CD4-positive, alpha-beta T cell (primary cell): ENCODE data around the gene PNLIPRP2. TPM values are rescaled to one million over a fixed set of nuclear protein-coding genes. Genes with fewer than 3 reads are reported as not detected.

ENCODE experiments used
- ATAC-seq: fragments of 200-7000 bp; cut with Tn5 transposase; one replicate; pipeline ENCODE4 v1.10.0; 2022; ENCODE audit warnings: mild to moderate bottlenecking; ENCODE audit not compliant: poor library complexity
- CTCF ChIA-PET: fragments of 350-600 bp; sonication (Branson Sonifier 250); formaldehyde crosslinking; loops from one replicate; lab custom pipeline; 2021; ENCODE audit warnings: antibody characterized with exemption, inconsistent platforms; lab: Charles Lee
- POLR2A ChIA-PET: fragments of 350-600 bp; sonication (Branson Sonifier 250); formaldehyde crosslinking; loops from one replicate; lab custom pipeline; 2021; ENCODE audit warnings: antibody characterized with exemption, inconsistent platforms; lab: Charles Lee
- DNase-seq, 14 experiments: peaks; one replicate each; pipeline ENCODE4 v3.0.0-alpha.2; 2013 to 2020; ENCODE audit warnings: mixed read lengths in 2 of 14
- H3K27ac ChIP-seq, 2 donors: one replicate each; pipeline versions ENCODE4 v1.5.1 to v1.7.0; 2013; ENCODE audit warnings: low read length in 2 of 2, low read depth in 1 of 2, mild to moderate bottlenecking in 1 of 2
- H3K27me3 ChIP-seq, 2 experiments: 1 replicate in 1 of 2; 2 replicates in 1 of 2; pipeline versions ENCODE4 v1.6.1 to v1.7.0; 2013; ENCODE audit warnings: low read length in 2 of 2, control low read depth in 1 of 2, mild to moderate bottlenecking in 1 of 2, moderate library complexity in 1 of 2; ENCODE audit not compliant: insufficient read depth in 2 of 2, control insufficient read depth in 1 of 2
- H3K36me3 ChIP-seq: one replicate; pipeline ENCODE4 v1.6.1; 2013; ENCODE audit warnings: low read length, control low read depth; ENCODE audit not compliant: insufficient read depth
- H3K4me1 ChIP-seq: one replicate; pipeline ENCODE4 v1.6.1; 2013; ENCODE audit warnings: low read length, control low read depth; ENCODE audit not compliant: insufficient read depth
- H3K4me3 ChIP-seq: one replicate; pipeline ENCODE4 v1.5.1; 2013; ENCODE audit warnings: mild to moderate bottlenecking, low read length, moderate library complexity
- H3K9me3 ChIP-seq, 2 experiments: 1 replicate in 1 of 2; 2 replicates in 1 of 2; pipeline versions ENCODE4 v1.6.1 to v1.7.0; 2013; ENCODE audit warnings: low read length in 2 of 2, mild to moderate bottlenecking in 2 of 2, control low read depth in 1 of 2, moderate library complexity in 1 of 2; ENCODE audit not compliant: control insufficient read depth in 1 of 2, insufficient read depth in 1 of 2
- H3K27ac Mint-ChIP-seq: one replicate; pipeline ENCODE4 v1.8.0; 2020; ENCODE audit warnings: mixed read lengths
- H3K27me3 Mint-ChIP-seq: one replicate; pipeline ENCODE4 v1.8.0; 2021; ENCODE audit warnings: mixed read lengths
- H3K36me3 Mint-ChIP-seq: one replicate; pipeline ENCODE4 v1.8.0; 2021; ENCODE audit warnings: low read depth, mixed read lengths
- H3K4me1 Mint-ChIP-seq: one replicate; pipeline ENCODE4 v1.8.0; 2021; ENCODE audit warnings: low read depth, mixed read lengths
- H3K4me3 Mint-ChIP-seq: one replicate; pipeline ENCODE4 v1.8.0; 2020; ENCODE audit warnings: mild to moderate bottlenecking, mixed read lengths
- H3K9me3 Mint-ChIP-seq: one replicate; pipeline ENCODE4 v1.8.0; 2020; ENCODE audit warnings: mixed read lengths
- CTCF ChIP-seq: fragments of 200-600 bp; IDR thresholded peaks from one replicate; pipeline ENCODE4 v1.8.0; 2022; ENCODE audit warnings: antibody characterized with exemption, mild to moderate bottlenecking
- intact Hi-C, 2 experiments: fragments of 100-400 bp; cut with DNase I in 1 of 2; cut with micrococcal nuclease in 1 of 2; formaldehyde crosslinking; loops; one replicate each; pipeline versions ENCODE4 v1.15.1 to v1.9.0; 2023 to 2025; cut with DNase I, micrococcal nuclease
- total RNA-seq, 174 experiments: library from RNA in 2 of 174; stranded (reverse) in 2 of 174; gene quantifications; one replicate each; pipeline ENCODE4 v1.2.3 and lab custom pipeline; 2021 to 2026

PNLIPRP2 gene
- total RNA-seq, 2 experiments from 2014 or later = not detected

- DNase-seq (peak in 1 of 14 experiments; percentile 3), ATAC-seq (no peak)
- Mint-ChIP-seq H3K36me3 (no peaks in the 10 kb centered on the region), H3K27ac (no peak overlapping the region), H3K4me3 (no peak overlapping the region), H3K9me3 (peaks cover 6% of the 10 kb centered on the region), H3K27me3 (peaks cover 55% of the 10 kb centered on the region), H3K4me1 (no peaks in the 10 kb centered on the region)
- Histone ChIP-seq H3K9me3 (peaks cover 0 to 4% of the 10 kb centered on the region in 2 experiments), H3K4me3 (no peak overlapping the region), H3K4me1 (no peaks in the 10 kb centered on the region), H3K36me3 (no peaks in the 10 kb centered on the region), H3K27ac (no peak overlapping the region), H3K27me3 (peaks cover 8 to 16% of the 10 kb centered on the region in 2 experiments)
- no peak for TF ChIP-seq CTCF
- intact Hi-C loops = no loop called here
- POLR2A ChIA-PET = no interaction called here
- CTCF ChIA-PET = no interaction called here
These were observed 34.1 kb downstream of the PNLIPRP2 start for GRCh38 chr10:116654816-116655215.

GRCh38 chr10:116655568-116655967 is 34.8 kb downstream of the PNLIPRP2 start:
- Histone ChIP-seq H3K27me3 (peaks cover 8 to 16% of the 10 kb centered on the region in 2 experiments), H3K27ac (no peak overlapping the region), H3K9me3 (no peaks in the 10 kb centered on the region), H3K36me3 (no peaks in the 10 kb centered on the region), H3K4me1 (no peaks in the 10 kb centered on the region), H3K4me3 (no peak overlapping the region)
- Mint-ChIP-seq H3K4me1 (no peaks in the 10 kb centered on the region), H3K4me3 (no peak overlapping the region), H3K27ac (no peak overlapping the region), H3K36me3 (no peaks in the 10 kb centered on the region), H3K27me3 (peaks cover 57% of the 10 kb centered on the region), H3K9me3 (peaks cover 3% of the 10 kb centered on the region)
- ChIA-PET CTCF (no interaction called here), POLR2A (no interaction called here)
- no peak for ATAC-seq
- no peak for TF ChIP-seq CTCF
- intact Hi-C loops = no loop called here
- DNase-seq = no peak

GRCh38 chr10:116656044-116656443 is 35.3 kb downstream of the PNLIPRP2 start:
- H3K27ac Mint-ChIP-seq = no peak overlapping the region
- DNase-seq (no peak), ATAC-seq (no peak)
- H3K9me3 Mint-ChIP-seq = peaks cover 3% of the 10 kb centered on the region
- H3K4me1 ChIP-seq = no peaks in the 10 kb centered on the region
- ChIA-PET CTCF (no interaction called here), POLR2A (no interaction called here)
- no peak overlapping the region for H3K4me3 Mint-ChIP-seq
- H3K27me3 ChIP-seq = peaks cover 8 to 16% of the 10 kb centered on the region in 2 experiments
- no peaks in the 10 kb centered on the region for H3K9me3 ChIP-seq
- no peaks in the 10 kb centered on the region for H3K36me3 ChIP-seq
- H3K27ac ChIP-seq = no peak overlapping the region
- intact Hi-C loops = no loop called here
- peaks cover 60% of the 10 kb centered on the region for H3K27me3 Mint-ChIP-seq
- no peaks in the 10 kb centered on the region for H3K36me3 Mint-ChIP-seq
- H3K4me1 Mint-ChIP-seq = no peaks in the 10 kb centered on the region
- H3K4me3 ChIP-seq = no peak overlapping the region
- TF ChIP-seq CTCF = no peak
